HG03565 (cell line): ENCODE data around the gene CLBA1.
"Not testable (repeated sequence)": the region's sequence is repeated elsewhere in the genome, so short reads cannot be mapped to it uniquely, and the experiment has no call there.

Experiments
- ATAC-seq: cut with Tn5 transposase; IDR thresholded peaks from one replicate; pipeline ENCODE4 v1.9.1; 2021; ENCODE audit warnings: mild to moderate bottlenecking, moderate library complexity; ENCODE audit not compliant: unreplicated experiment

The CLBA1 gene

GRCh38 chr14:104947881-104948735 lies 37.5 kb upstream of the CLBA1 start:
- not testable (repeated sequence) for ATAC-seq

- ATAC-seq: no peak
These were observed 36.9 kb upstream of the CLBA1 start for GRCh38 chr14:104948736-104949031.

- not testable (repeated sequence) for ATAC-seq
These were observed 36.1 kb upstream of the CLBA1 start for GRCh38 chr14:104949406-104949955.

GRCh38 chr14:104950021-104950420 lies 35.6 kb upstream of the CLBA1 start:
- ATAC-seq: no peak

GRCh38 chr14:104950701-104951100 lies 34.9 kb upstream of the CLBA1 start:
- not testable (repeated sequence) for ATAC-seq

- ATAC-seq: not testable (repeated sequence)
These were observed 33.5 kb upstream of the CLBA1 start for GRCh38 chr14:104951863-104952657.

GRCh38 chr14:104953097-104953496 lies 32.5 kb upstream of the CLBA1 start:
- ATAC-seq: no peak

- ATAC-seq: no peak
These were observed 31.5 kb upstream of the CLBA1 start for GRCh38 chr14:104953896-104954656.

GRCh38 chr14:104954746-104955395 lies 30.7 kb upstream of the CLBA1 start:
- no peak for ATAC-seq

- no peak for ATAC-seq
These were observed 30.2 kb upstream of the CLBA1 start for GRCh38 chr14:104955396-104955770.

- ATAC-seq: no peak
These were observed 29.2 kb upstream of the CLBA1 start for GRCh38 chr14:104956290-104956890.

GRCh38 chr14:104957146-104958113 lies 28.2 kb upstream of the CLBA1 start:
- ATAC-seq: no peak

- ATAC-seq: no peak
These were observed 21.0 kb upstream of the CLBA1 start for GRCh38 chr14:104964546-104964945.

- no peak for ATAC-seq
These were observed 19.9 kb upstream of the CLBA1 start for GRCh38 chr14:104965561-104966231.

- no peak for ATAC-seq
These were observed 19.2 kb upstream of the CLBA1 start for GRCh38 chr14:104966261-104966865.

GRCh38 chr14:104966981-104967385 lies 18.6 kb upstream of the CLBA1 start:
- no peak for ATAC-seq

GRCh38 chr14:104967386-104968152 lies 18.0 kb upstream of the CLBA1 start:
- ATAC-seq: no peak
